DLD1 (cell line): ENCODE results near the gene ACER2.

Source experiments
- in situ Hi-C: cut with HindIII; loops from 2 replicates; pipeline ENCODE4 v1.10.0; 2017; ENCODE audit warnings: low sequenced_read_pairs

Gene ACER2

DNA sequence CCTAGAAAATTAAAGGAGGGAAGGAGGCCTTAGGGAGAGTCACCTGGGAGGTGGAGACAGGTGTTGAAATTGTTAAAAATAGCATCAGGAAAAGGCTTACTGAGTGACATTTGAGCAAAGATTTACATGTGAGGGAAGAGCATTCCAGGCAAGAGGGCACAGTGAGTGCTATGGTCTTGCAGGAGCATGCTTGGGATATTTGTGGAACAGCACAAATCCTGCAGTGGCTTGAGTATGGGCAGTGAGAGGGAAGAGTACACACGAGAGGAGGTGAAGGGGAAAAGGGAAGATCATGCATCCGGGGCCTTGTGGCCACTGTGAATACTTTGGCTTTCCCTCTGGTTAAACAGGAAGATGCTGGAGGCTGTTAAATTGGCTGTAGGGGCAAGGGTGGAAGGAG is 36.6 kb downstream of the ACER2 start:
- in situ Hi-C loops, result loop anchor here (10.0 kb wide), 1 partner anchor 71 kb away; no protein-coding TSS in a partner anchor

DNA sequence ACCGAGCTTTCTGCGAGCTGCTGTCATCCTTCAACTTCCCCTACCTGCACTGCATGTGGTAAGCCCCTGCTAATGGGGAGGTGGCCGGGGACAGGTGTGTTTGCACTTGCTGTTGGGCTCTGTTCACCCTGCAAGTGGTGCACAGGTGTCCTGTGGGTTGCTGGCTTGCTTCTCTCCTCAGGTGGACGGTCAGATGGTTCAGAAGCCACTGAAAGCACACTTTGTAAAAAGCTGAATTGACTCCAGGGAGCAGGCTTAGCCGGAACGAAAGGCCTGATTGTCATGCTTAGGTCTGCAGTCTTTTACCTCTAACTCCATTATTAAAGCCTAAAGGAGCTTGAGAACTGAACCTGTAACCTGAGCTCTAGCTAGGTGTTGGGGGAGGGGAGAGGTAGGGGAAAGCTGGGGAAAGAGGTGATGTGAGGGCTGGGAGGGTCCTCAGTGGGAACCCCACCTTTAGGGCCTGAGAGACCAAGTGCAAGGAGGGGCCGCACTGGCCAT is 37.6 kb downstream of the ACER2 start:
- in situ Hi-C loops, result loop anchor here (10.0 kb wide), 1 partner anchor 72 kb away; no protein-coding TSS in a partner anchor

DNA sequence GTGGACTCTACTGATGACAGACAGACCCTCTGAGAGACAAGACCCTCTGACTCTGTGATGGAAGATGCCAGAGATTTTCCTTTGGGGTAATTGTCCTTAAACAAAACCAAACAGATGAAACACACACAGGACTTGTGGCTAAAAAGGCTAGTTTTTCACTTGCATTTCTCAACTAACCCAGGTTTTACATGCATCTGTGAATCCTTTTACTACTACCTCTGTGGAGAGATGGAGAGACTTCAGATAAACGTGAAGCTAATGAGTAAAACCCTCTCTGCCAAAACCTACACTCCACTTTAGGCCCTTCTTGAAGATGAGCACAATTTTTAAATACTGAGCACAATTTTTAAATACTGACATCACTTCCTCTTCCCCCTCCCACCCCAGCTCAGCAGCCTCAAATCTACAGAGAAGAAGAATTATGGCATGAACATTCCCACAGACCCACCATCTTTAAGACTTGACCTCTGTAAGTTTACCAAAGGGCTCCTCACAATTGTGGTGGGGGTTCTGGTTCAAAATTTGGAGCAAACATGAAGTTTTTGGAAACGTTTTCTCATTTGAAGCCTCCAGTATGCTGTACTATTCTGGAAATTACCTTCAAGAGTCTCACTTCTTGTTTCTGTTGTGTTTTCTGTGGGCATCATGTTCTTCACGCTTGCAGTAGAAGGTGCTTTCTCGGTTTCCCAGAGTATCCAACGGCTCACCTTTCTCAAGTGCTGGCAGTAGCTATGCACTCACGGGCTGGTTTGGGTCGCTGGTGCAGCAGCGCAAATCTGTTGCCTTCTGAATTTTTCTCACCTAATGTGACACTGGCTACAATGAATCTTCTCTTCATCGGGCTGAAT is 42.7 kb downstream of the ACER2 start:
- in situ Hi-C loops, result no loop called here

DNA sequence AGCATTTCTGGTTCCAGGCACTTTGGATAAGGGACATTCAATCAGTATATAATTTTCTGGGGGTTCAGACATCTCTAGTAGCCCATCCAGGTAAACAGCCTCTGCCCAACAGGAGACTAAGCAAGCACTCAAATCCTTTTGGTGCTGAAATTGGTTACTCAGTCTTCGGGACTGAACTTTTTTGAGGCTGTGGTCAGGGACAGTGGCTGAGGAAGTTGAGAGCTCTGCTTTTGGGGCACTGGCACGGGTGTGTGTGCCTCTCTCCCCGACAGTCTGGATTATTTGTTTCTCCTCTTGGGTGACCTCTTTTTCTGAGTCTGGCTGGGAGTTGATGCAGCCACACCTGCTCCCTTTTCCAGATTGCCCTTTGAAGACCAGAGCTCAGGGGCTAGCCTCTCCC is 47.6 kb downstream of the ACER2 start:
- in situ Hi-C loops, result no loop called here

DNA sequence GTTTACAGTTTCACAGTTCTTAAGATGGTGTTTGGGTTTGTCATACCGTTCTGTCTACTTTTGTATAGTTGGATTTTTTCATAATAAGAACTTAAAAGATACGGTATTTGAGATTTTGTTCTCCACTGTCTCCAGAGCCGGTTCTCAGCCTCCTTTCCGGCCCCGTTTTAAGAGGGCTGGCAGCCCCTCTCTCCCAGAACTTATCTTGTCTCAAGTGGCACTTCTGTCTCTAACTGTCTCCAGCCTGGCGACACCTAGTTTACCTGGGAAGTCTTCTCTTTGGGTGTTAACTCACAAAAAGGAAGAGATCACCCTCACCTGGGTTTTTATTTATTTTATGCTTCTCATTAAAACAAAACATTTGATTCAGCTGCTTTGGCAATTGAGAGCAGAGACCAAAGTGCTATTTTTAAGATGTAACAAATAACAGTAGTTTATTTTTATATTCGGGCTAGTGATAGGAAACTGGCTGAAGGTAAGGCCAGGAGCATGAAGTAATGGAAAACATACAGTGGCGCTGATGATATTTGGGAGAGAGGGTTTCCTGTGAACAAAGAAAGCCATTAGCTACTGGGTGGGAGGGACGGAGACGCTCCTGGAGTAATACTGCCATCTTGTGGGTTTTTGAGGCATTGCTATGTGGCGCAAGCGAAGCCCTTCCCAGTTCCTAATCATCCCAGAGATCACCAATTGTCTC is 48.3 kb downstream of the ACER2 start:
- in situ Hi-C loops, result no loop called here

DNA sequence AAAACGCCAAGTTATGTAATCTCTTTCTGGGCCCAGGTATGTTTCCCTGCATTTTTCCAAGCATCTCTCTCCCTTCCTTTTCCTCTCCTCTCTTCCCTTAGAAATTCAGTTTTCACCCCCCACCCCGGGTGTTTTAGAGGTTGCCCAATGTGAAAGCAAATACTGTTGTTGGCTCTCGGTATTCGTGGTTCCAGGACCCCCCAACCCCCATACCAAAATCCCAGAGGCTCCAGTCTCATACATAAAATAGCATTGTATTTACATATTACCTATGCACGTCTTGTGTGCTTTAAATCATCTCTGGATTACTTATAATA is 48.8 kb downstream of the ACER2 start:
- in situ Hi-C loops, result no loop called here

DNA sequence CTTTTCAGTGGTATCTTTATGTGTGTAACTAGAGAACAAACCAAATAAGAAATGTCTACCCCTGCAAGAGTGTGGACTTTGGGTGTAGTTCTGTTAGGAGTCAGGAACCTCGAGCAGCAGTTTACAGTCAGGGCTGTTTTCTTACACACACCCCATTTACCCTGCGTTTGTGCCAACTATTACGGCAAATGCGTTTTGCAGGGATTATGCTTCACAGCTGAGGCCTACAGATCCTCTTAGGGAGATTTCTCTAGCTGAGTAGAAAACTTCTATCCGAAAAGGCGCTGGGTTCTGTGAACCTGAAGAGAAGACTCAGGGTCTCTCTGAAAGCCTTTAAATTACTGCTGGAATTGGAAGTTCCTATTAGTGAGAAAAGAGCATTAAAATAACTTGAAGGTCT is 51.4 kb downstream of the ACER2 start:
- in situ Hi-C loops, result no loop called here

DNA sequence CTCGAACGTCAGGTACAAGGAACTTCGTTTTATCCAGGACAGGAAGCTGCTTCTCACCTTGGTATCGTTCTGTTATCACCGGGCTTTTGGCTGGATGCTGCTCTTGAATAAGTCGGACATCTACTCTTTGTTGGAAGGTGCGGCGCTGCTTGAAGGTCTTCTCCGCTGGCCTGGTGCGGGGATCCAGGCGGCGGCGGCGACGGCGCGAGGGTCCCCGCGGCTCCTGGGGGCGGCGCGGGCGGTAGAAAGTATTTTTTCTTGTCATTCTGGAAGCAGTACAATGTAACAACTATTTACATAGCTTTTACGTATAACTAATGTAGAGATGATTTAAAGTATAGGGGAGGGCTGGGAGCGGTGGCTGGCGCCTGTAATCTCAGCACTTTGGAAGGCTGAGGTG is 52.3 kb downstream of the ACER2 start:
- in situ Hi-C loops, result no loop called here

DNA sequence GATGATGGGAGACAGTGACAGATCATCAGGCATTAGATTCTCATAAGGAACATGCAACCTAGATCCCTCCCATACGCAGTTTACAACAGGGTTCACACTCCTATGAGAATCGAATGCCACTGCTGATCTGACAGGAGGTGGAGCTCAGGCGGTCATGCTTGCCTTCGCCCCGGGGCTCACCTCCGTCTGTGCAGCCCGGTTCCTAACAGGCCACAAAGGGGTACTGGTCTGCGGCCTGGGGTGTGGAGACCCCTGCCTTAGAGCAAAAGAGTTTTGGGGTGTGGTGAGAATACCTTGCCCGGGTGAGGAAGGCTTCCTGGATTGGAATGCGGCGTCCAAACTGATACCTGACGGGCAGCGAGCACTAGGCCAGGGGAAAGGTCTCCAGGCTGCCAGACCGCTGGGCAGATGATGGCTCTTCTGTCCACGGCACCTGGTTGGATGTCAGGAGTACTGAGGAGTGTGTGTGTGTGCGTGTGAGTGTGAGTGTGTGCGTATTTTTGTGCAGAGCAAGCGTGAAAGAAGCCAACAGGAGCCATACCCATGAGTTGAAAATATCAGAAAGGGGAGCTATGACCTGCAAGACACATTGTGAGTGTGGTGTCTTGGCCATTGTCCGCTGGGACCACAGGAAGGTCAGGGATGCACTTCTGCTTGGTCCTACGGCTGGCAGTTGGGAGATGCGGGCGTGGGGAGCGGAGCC is 55.4 kb downstream of the ACER2 start:
- in situ Hi-C loops, result no loop called here

DNA sequence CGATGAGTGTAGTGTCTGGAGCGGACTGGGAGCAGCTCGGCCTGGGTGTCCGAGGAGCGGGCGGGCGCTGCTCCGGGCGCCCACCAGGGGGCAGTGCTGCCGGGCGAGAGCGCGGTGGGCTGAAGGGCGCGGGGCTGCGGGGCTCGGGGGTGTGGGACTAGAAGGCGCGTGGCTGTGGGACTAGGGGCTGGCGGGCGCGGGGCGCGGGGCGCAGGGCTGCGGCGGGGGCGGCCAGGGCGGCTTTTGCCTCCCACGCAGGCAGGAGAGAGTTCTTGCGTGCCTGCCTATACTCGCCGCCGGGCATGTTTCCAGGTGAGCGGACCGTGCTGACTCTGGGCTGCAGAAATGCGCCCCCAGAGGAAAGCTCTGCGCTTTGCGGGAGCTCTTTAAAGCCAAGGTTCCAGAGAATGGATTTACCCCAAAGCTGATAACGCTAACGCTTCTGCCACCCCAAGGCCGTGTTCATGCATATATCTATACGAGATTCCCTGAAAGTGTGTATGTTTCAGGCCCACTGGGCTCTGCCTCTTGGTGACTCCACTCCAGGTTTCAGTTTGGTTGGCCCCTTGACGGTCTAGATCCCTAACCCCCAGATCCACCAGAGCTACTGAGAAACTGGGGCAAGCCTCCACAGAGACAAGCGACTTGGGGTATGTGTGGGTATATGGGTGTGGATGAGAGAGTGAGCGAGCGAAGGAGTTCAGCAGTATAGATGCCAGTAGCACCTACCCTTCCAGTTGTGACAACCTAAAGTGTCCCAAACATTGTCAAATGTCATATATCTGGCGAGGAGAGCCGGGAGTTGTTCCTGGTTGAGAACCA is 56.2 kb downstream of the ACER2 start:
- in situ Hi-C loops, result no loop called here

DNA sequence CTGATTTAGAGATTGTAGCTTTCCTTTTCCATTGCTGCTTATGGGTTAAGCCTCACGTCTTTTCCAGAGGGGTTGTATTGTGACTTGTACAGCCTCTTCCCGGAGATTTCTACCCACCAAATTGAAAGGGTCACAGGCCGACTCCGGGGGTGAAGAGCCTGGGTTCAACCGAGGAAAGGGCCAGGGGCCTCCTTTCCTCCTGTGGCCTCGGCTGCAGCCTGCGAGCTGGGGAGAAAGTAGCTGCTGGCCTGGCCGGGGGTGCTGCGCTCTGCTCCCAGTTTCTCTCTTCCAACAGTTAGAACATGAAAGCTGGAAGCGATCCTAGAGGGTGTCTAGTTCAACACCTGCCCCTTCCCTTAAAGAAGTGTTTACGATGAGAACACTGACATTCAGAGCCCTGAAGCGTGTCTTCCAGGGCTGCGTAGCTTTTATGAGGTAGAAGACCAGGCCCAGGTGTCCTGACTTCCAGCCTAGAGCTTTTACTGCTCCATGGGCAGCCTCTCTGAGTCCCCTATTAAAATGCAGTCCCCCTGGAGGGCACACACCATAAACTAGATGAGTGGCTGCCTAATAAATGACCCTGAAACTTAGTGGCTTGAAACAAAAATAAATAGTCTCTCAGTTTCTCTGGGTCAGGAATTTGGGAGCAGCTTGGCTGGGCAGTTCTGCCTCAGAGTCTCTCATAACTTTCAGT is 56.9 kb downstream of the ACER2 start:
- in situ Hi-C loops, result no loop called here

DNA sequence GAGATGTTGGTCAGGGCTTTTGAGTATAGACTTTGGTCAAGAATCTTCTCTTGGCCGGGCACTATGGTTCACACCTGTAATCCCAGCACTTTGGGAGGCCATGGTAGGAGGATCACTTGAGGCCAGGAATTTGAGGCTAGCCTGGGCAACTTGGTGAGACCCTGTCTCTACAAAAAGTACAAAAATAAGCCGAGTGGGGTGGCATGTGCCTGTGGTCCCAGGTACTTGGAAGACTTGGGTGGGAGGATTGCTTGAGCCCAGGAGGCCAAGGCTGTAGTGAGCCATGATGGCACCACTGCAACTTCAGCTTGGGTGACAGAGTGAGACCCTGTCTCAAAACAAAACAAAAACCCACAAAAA is 57.5 kb downstream of the ACER2 start:
- in situ Hi-C loops, result no loop called here

DNA sequence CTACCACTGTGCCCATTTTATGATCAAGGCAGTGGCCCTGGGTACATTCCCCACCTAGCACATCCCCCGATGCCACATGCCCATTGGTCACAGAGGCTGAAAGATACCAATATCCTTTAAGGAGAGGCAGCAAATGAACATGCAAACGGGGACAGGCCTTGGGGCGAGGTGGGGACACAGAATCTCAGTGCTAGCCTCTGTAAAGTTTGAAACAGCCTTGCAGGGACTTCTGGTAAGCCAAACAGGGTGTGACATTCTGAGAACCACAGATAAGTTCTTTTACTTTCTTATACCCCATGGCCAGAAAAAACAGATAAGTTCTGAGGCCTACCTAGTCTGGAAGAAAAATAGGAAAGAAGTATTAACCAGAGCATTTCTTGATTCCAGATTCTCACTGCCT is 60.5 kb downstream of the ACER2 start:
- in situ Hi-C loops, result no loop called here

DNA sequence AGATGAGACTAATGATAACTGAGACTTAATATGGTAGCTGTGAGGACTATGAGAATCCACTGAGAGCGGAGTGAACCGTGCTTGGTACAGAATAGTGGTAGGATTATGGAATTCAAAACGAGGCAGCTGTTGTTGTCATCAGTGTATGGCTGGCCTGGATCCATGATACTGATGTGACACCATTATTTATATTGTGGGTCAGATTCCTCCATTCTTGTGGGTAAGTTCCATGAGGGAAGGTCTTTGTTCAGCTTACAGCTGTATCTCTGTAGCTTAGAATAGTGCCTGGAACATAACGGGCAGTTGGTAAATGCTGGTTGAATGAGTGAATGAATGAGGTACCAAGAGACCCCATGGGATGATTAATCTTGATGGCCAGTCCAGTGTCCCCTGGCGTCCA is 61.8 kb downstream of the ACER2 start:
- in situ Hi-C loops, result no loop called here

DNA sequence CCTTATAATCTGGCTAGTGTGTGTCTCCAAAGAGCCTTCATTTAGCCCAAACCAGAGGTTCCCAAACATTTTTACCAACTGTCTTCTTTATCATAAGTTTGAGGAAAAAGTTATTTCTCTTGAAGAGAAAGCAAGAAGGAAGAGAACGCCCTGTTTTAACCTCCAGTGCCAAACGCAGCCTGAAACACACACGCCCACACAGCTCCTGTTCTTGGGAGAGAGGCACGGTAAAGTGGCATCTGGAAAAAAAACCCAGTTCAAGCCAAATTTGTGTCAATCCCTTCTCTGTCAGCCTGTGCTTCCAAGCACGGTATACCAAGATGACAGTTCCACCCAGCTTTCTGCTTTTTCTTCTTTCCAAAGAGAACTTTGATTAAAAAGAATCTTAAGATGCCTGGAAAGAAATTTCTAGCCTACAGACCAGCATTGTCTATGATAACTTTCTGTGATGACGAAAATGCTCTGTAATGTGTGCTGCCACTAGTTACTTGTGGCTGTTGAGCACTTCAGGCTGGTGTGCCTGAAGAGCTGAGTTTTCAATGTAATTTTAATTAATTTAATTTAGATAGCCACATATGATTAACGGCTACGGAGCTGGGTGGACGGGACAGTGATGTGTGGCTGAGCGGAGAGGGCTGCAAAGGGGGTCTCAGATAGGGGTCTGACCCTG is 62.3 kb downstream of the ACER2 start:
- in situ Hi-C loops, result no loop called here

DNA sequence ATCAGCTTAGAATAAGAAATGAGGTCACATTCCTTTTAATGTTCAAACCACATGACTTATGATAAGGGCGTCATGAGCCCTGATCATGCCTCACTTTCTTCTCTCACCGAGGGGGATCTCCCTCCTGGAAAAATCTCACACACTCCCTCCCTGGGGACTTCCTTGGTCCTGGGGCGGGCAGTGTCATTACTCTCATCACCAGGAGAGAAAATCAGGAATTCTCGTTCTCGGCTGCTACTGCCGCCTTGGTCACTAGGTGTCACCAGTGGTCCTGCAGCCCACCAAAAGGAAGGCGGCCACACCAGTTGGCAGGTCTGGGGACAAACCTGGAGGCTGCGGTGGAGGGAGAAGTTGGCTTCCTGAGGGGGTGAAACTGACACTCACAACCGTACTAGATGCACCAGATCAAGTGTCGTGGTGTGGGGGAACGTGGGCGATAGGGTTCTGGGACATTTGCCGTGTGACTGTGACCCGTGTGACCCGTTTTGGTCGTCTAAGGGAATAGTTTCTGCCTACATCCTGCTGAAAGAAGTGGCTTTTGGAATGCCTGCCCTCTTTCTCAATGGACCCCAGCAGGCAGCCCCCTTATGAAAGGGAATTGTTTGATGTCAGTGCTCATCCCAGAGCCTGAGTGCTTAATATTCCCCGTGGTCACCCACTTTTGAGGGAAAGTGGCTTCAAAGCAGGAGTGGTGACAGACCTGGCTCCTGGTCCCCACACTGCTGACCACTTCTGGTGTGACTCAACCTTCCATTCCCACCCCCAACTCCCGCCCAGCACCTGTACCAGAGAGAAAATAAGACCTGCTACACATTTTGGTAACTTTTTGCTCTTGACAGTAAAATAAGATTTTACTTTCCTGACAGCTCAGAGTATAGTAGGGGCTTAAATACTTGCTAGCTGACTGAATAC is 63.2 kb downstream of the ACER2 start:
- in situ Hi-C loops, result no loop called here

DNA sequence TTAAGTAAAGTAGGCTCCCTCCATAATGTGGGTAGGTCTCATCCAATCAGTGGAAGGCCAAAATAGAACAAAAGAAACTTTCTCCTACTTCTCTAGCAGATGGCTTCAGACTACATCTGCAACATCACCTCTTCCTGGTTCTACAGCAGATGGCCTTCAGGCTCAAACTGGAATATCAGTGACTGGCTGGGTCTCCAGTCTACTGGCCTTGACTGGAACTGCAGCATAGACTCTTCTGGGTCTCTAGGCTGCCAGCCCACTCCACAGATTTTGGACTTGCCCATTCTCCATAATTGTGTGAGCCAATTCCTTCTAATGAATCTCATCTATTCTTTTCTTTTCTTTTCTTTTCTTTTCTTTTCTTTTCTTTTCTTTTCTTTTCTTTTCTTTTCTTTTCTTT is 64.8 kb downstream of the ACER2 start:
- in situ Hi-C loops, result no loop called here

DNA sequence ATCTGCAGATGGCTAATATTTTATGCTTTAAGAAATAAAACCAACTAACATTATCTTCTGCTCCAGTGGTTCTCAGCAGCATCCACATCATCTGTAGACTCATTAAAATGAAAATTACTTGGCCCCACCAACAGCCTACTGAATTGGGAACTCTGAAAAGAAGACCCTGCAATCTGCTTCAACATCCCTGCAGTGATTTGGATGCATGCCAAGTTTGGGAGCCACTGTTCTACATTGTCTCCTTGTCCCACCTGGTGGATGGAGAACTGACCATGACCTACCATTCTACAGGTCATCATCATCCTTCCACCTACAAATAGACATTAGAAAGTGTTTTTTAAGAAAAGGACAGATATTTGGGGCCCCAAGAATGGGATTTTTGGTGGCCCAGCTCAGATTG is 71.1 kb downstream of the ACER2 start:
- in situ Hi-C loops, result no loop called here

DNA sequence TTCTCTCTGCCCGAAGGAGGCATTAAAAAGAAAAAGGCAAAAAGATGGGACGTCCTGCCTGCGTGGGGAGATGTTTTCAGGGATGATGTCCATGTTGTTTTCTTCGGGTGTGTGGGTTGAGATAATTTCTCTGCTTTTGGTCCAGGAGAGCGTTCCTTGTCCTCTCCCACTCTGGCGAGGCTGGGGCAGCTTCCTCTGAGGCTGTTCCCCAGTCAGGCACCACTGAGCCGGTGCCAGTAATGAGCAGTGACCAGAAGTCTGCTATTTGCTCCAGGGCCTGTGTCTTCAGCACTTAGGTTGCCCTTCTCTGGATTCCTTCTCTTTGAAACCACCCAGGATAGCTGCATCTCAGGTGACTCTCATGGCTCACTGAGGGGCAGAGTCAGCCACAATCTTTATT is 71.5 kb downstream of the ACER2 start:
- in situ Hi-C loops, result no loop called here
